OCI-LY1 (cell line): ENCODE data around the gene PGAM4.

Experiments used
- EZH2 ChIP-seq: fragments of 200-600 bp; sonication (generic), shearing (Covaris generic); IDR thresholded peaks from 2 replicates; pipeline ENCODE4 v1.8.0; 2017; ENCODE audit warnings: borderline replicate concordance, mixed run types, mild to moderate bottlenecking, antibody characterized with exemption, low read length, moderate library complexity, mixed read lengths
- TF ChIP-seq, protein P1 (sequence below): fragments of 200-600 bp; sonication (generic), shearing (Covaris generic); IDR thresholded peaks from 2 replicates; pipeline ENCODE4 v1.5.1; 2017; ENCODE audit warnings: mild to moderate bottlenecking, antibody characterized with exemption, low read length, moderate library complexity, mixed read lengths

DNA sequence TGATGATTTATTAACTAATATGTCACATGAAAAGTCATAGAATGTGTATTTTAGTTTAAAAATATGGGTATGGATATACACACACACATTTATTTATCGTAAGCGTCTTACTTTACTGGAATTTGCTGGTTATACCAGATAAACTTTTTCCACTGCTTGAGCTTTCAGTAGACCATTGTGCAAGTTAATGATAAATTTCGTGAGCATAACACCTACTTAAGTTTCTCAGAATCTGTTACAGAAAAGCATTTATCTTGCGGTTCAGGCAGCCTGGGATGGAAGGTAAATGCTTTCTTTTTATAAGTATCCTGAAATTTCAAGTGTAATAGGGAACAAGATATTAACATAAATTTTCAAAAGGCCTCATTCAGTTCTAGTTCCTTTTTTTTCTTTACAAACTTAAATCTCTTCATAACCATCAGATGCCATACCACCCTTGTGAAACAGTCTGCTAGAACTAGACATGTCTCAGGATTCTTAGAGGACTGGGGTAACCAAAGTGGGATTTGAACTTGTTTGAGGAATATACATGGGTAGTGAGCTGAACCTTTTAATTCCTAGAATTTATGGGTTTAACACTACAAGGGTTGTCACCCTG is 31.3 kb downstream of the PGAM4 start:
- TF ChIP-seq, protein P1, sequence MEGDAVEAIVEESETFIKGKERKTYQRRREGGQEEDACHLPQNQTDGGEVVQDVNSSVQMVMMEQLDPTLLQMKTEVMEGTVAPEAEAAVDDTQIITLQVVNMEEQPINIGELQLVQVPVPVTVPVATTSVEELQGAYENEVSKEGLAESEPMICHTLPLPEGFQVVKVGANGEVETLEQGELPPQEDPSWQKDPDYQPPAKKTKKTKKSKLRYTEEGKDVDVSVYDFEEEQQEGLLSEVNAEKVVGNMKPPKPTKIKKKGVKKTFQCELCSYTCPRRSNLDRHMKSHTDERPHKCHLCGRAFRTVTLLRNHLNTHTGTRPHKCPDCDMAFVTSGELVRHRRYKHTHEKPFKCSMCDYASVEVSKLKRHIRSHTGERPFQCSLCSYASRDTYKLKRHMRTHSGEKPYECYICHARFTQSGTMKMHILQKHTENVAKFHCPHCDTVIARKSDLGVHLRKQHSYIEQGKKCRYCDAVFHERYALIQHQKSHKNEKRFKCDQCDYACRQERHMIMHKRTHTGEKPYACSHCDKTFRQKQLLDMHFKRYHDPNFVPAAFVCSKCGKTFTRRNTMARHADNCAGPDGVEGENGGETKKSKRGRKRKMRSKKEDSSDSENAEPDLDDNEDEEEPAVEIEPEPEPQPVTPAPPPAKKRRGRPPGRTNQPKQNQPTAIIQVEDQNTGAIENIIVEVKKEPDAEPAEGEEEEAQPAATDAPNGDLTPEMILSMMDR = no peak
- TF ChIP-seq EZH2 = no peak
